ENCODE measurements around the gene ITGA1. TPM values are rescaled to one million over a fixed set of nuclear protein-coding genes. Genes with fewer than 3 reads are reported as not detected.
A peak's percentile ranks its signal among the peaks of the same experiment; 100 is the strongest.

ITGA1 gene
- polyA plus RNA-seq, 1 experiment, result 148 TPM

DNA sequence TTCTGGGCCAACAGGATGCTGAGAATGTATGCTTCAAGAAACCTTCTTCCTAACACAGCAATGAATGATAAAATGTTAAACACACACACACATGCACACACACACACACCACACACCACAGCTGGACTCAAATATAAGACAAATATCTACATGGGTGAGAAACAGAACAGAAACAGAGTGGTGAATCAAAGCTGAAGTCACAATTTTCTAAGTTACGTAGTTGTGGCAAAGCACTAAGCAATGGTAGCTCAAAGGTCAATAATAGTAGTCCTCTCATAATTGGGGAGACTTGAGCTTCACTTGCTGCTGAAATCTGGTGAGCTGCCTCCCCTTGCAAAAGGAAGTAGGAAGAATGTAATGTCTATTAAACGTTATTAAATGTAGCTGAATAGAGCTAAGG lies 33.7 kb upstream of the ITGA1 start:
- TF ChIP-seq, protein P1, sequence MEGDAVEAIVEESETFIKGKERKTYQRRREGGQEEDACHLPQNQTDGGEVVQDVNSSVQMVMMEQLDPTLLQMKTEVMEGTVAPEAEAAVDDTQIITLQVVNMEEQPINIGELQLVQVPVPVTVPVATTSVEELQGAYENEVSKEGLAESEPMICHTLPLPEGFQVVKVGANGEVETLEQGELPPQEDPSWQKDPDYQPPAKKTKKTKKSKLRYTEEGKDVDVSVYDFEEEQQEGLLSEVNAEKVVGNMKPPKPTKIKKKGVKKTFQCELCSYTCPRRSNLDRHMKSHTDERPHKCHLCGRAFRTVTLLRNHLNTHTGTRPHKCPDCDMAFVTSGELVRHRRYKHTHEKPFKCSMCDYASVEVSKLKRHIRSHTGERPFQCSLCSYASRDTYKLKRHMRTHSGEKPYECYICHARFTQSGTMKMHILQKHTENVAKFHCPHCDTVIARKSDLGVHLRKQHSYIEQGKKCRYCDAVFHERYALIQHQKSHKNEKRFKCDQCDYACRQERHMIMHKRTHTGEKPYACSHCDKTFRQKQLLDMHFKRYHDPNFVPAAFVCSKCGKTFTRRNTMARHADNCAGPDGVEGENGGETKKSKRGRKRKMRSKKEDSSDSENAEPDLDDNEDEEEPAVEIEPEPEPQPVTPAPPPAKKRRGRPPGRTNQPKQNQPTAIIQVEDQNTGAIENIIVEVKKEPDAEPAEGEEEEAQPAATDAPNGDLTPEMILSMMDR (IDR thresholded peaks at IDR 0.05; ENCODE audit: low read depth, low read length), result no peak
- Histone ChIP-seq H3K27ac (ENCODE audit: low read depth, low read length) (no peak overlapping the region), H3K27me3 (ENCODE audit: control insufficient read depth, insufficient read depth, low read length) (no peaks in the 10 kb centered on the region), H3K9me3 (ENCODE audit: control insufficient read depth, insufficient read depth, low read length) (no peaks in the 10 kb centered on the region), H3K4me3 (ENCODE audit: low read depth, low read length) (no peak overlapping the region)
- CTCF ChIA-PET, result interaction anchor here (1.1 kb wide), 1 partner anchor 34 kb away, joined by 3 read pairs; the partner anchor contains the start of genes ITGA1 and PELO
- DNase-seq (ENCODE audit: low read depth, low spot score), result no peak
- POLR2A ChIA-PET, result no interaction called here

DNA sequence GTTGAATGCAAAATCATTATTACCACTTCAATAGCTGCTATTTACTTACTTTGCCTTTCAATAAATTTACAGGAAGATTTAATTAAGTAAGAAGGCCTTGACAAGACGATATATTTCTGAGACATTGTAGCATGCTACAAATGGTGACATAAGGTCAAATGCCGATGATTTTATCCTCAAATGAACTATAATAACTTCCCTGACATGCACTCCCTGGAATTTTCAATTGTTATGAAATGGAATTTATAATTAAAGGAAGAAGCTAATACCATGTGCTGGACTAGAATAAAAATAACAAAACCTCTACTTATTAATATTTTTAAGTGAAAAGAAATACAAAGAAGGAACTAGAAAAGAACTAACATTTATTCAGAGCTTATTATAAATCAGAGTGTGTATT lies 30.2 kb upstream of the ITGA1 start:
- Histone ChIP-seq H3K4me3 (ENCODE audit: low read depth, low read length) (no peak overlapping the region), H3K9me3 (ENCODE audit: control insufficient read depth, insufficient read depth, low read length) (no peaks in the 10 kb centered on the region), H3K27ac (ENCODE audit: low read depth, low read length) (no peak overlapping the region), H3K27me3 (ENCODE audit: control insufficient read depth, insufficient read depth, low read length) (no peaks in the 10 kb centered on the region)
- POLR2A ChIA-PET, result no interaction called here
- DNase-seq (ENCODE audit: low read depth, low spot score), result no peak
- TF ChIP-seq, protein P1 (IDR thresholded peaks at IDR 0.05; ENCODE audit: low read depth, low read length), result no peak
- CTCF ChIA-PET, result interaction anchor here (0.5 to 1.7 kb wide), 2 partner anchors 64 to 277 kb away, joined by 4 to 5 read pairs; no protein-coding TSS in a partner anchor

DNA sequence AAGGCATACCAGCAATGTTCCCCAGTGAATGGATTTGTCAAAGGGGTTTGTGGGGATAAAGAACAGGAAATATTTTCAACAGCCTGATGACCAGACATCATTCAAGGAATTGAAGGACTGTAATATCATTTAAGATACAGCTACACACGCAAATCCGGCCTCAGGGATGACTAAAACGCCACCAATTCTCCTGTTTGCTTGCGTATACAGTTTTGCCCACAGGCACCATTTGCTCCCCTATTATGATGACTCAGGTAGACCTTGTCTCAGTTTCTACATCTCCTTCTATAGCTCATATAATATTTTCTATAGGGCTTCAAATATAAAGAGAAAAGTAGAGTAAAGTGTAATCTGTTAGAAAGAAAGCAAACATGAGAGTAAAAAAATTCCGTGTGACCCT lies 29.7 kb upstream of the ITGA1 start:
- no peak overlapping the region for H3K27ac ChIP-seq (ENCODE audit: low read depth, low read length)
- no peak overlapping the region for H3K4me3 ChIP-seq (ENCODE audit: low read depth, low read length)
- TF ChIP-seq, protein P1 (IDR thresholded peaks at IDR 0.05; ENCODE audit: low read depth, low read length), result no peak
- no peaks in the 10 kb centered on the region for H3K27me3 ChIP-seq (ENCODE audit: control insufficient read depth, insufficient read depth, low read length)
- DNase-seq (ENCODE audit: low read depth, low spot score), result no peak
- CTCF ChIA-PET, result interaction anchor here (0.5 to 1.7 kb wide), 3 partner anchors 64 to 276 kb away, joined by 4 to 6 read pairs (median 5); no protein-coding TSS in a partner anchor
- H3K9me3 ChIP-seq (ENCODE audit: control insufficient read depth, insufficient read depth, low read length), result no peaks in the 10 kb centered on the region
- POLR2A ChIA-PET, result no interaction called here

DNA sequence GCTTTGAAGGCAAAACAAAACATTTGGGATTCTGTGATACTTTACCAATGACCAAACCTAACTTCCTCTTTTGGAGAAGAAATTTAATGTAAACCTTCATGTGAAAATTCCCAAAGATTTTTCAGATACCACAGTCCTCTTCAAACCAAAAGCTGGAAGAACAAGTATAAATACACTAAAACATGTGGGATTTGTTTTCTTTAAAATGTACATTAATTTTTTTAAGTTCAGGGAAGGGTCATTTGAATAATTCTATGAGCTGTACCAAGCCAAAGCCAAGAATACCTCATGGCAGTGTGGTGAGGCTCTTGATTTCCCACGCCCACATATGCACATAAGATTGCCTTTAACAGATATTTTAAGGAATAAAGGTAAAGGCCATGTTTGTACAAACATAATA lies 28.4 kb upstream of the ITGA1 start:
- no peaks in the 10 kb centered on the region for H3K27me3 ChIP-seq (ENCODE audit: control insufficient read depth, insufficient read depth, low read length)
- TF ChIP-seq, protein P1 (IDR thresholded peaks at IDR 0.05; ENCODE audit: low read depth, low read length), result no peak
- H3K9me3 ChIP-seq (ENCODE audit: control insufficient read depth, insufficient read depth, low read length), result no peaks in the 10 kb centered on the region
- POLR2A ChIA-PET, result no interaction called here
- H3K4me3 ChIP-seq (ENCODE audit: low read depth, low read length), result no peak overlapping the region
- CTCF ChIA-PET, result interaction anchor here (0.7 to 1.7 kb wide), 4 partner anchors 57 to 156 kb away, joined by 3 to 6 read pairs (median 4); no protein-coding TSS in a partner anchor
- no peak overlapping the region for H3K27ac ChIP-seq (ENCODE audit: low read depth, low read length)
- DNase-seq (ENCODE audit: low read depth, low spot score), result peak; percentile 21

DNA sequence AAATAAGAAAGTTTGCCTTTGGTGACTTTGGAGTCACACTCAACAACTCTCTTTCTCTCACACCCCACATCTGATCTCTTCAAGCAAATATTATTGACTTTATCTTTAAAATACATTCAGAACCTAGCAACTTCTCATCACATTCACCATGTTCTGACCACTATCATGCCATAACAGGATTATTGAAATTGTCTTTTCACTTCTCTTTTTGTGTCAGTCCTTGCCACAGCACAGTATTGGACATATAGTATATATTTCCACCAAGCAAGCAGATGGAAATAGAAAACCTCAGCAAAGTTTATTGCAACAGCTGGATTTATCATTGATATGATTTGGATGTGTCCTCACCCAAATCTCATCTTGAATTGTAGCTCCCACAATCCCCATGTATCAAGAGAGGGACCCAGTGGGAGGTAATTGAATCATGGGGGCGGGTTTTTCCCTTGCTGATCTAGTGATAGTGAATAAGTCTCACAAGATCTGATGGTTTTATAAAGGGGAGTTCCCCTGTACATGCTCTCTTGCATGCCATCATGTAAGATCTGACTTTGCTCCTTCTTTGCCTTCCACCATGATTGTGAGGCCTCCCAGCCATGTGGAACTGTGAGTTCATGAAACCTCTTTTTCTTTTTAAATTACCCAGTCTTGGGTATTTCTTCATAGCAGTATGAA lies 26.9 kb upstream of the ITGA1 start:
- POLR2A ChIA-PET, result no interaction called here
- CTCF ChIA-PET, result no interaction called here

More for the DNA sequence above, 26.9 kb upstream of the ITGA1 start:
- no peaks in the 10 kb centered on the region for H3K9me3 ChIP-seq (ENCODE audit: control insufficient read depth, insufficient read depth, low read length)
- no peaks in the 10 kb centered on the region for H3K27me3 ChIP-seq (ENCODE audit: control insufficient read depth, insufficient read depth, low read length)
- H3K4me3 ChIP-seq (ENCODE audit: low read depth, low read length), result no peak overlapping the region
- no peak for DNase-seq (ENCODE audit: low read depth, low spot score)
- TF ChIP-seq, protein P1 (IDR thresholded peaks at IDR 0.05; ENCODE audit: low read depth, low read length), result no peak
- no peak overlapping the region for H3K27ac ChIP-seq (ENCODE audit: low read depth, low read length)
